ENCODE results near the gene NFIA.
A peak's percentile ranks its signal among the peaks of the same experiment; 100 is the strongest.
"Not testable (repeated sequence)": the region's sequence is repeated elsewhere in the genome, so short reads cannot be mapped to it uniquely, and the experiment has no call there.

Gene NFIA

DNA sequence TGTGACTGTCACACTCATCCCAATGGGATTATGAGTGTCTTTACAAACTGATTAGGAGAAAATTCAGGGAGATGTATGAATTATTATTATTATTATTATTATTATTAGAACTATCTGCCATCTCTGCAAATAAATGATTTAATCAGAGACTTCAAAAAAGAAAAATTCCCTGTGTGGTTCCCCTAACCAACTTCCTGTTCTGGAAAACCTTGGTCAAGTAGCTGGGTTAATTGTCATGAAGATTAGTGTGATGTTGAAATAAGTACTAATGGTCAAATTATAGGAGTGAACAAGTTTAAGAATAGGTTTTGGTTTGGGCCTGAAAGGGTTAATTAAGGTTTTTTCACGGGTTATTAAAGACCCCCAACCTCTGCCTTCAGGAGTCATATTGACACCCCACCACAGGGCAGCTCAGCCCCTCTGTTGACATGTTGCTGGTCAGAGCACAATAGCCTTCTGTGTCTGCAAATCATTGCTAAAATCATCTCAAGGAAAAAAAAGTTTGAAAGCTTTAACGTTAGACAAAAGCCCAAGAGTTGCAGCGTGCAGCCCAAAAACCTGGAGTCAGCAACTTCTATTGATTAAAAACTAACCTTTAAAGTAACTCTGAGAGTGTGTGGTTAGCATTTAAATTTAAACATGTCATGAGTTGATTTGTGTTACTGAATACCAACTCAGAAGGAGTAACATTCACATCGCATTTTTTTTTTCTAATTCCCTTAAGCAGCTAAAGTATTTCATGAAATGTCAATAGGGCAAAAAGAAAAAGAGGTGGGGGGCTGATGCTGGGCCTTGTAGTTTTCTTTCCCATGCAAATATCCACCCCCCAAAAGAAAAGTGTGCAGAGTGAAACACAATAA, 370.0 kb downstream of the NFIA start:
- in situ Hi-C loops (cut with HindIII; ENCODE audit: low pct_unique_long_range_greater_than_20kb, low sequenced_read_pairs), result no loop called here
- no peak for TF ChIP-seq JUND (IDR thresholded peaks at IDR 0.05; ENCODE audit: low read depth)
- DNase-seq (ENCODE audit: low read depth in 1 of 2, low spot score in 1 of 2), result no peak

DNA sequence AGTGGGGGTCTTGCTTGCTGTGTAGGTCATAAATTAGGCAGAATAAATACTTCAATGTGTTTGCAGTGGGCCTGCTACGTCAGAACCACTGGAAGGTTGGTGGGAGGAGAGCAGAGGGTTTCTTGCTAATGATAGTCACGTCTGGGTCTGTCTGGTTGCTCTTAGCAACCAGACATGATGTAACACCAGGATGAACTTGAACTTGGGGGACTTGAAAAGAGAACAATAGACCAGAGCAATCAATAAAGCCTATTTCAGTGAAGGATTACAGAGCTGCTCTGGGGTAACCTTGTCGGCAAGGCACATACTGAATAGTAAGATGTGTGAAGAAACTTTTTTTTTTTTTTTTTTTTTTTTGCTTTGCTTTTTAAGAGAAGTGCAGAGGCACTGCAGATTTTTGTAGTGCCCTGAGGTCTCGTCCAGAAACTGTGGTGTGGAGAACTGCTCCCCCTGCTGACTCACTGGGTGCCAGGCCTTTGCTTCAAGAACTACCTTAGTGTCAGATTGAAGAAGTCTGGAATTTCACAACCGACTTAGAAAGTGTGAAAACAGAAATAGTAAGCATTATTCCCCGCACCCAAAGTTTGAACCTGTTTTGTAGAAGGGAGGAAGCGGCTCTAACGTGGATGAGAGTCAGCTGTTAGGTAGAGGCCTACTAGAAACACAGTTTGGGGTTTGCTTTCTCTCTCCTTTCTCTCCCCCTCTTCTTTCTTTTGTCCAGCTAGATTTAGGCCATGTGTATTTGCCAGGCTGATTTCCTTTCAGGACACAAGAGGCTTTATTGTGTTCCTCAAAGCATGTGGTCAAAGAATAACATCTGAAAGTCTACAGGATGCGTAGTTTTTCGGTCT, 371.0 kb downstream of the NFIA start:
- DNase-seq (ENCODE audit: low read depth in 1 of 2, low spot score in 1 of 2), result peak; percentile 31 to 79
- TF ChIP-seq JUND (IDR thresholded peaks at IDR 0.05; ENCODE audit: low read depth), result no peak
- in situ Hi-C loops (cut with HindIII; ENCODE audit: low pct_unique_long_range_greater_than_20kb, low sequenced_read_pairs), result no loop called here

DNA sequence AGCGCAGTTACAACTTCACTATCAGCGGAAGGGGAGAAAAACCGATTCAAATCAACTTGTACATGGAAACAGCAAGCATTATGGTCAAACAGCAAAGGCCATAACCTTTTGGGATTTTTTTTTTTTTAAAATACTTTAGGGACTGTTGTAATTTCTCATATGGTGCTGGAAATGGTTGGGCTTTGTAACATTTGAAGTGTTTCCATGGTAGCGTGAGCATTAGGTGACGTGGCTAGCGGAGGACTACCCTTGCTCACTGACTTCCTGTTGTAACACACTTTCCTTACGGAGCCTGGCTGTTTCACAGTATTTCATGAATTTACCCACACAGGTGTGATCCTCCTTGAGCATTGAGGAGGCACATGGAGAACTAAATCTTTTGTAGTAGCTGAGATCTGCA, 373.0 kb downstream of the NFIA start:
- in situ Hi-C loops (cut with HindIII; ENCODE audit: low pct_unique_long_range_greater_than_20kb, low sequenced_read_pairs), result no loop called here
- no peak for DNase-seq (ENCODE audit: low read depth in 1 of 2, low spot score in 1 of 2)
- no peak for TF ChIP-seq JUND (IDR thresholded peaks at IDR 0.05; ENCODE audit: low read depth)

- DNase-seq (ENCODE audit: low read depth in 1 of 2, low spot score in 1 of 2), result no peak
- TF ChIP-seq JUND (IDR thresholded peaks at IDR 0.05; ENCODE audit: low read depth), result no peak
- in situ Hi-C loops (cut with HindIII; ENCODE audit: low pct_unique_long_range_greater_than_20kb, low sequenced_read_pairs), result no loop called here
Observed at GRCh38 chr1:61457526-61458040, 375.2 kb downstream of the NFIA start.

- TF ChIP-seq JUND (IDR thresholded peaks at IDR 0.05; ENCODE audit: low read depth), result no peak
- in situ Hi-C loops (cut with HindIII; ENCODE audit: low pct_unique_long_range_greater_than_20kb, low sequenced_read_pairs), result no loop called here
- no peak for DNase-seq (ENCODE audit: low read depth in 1 of 2, low spot score in 1 of 2)
Observed at GRCh38 chr1:61459345-61459744, 377.0 kb downstream of the NFIA start.

- DNase-seq (ENCODE audit: low read depth in 1 of 2, low spot score in 1 of 2), result no peak
- in situ Hi-C loops (cut with HindIII; ENCODE audit: low pct_unique_long_range_greater_than_20kb, low sequenced_read_pairs), result no loop called here
Observed at GRCh38 chr1:61460191-61460590, 377.8 kb downstream of the NFIA start.

DNA sequence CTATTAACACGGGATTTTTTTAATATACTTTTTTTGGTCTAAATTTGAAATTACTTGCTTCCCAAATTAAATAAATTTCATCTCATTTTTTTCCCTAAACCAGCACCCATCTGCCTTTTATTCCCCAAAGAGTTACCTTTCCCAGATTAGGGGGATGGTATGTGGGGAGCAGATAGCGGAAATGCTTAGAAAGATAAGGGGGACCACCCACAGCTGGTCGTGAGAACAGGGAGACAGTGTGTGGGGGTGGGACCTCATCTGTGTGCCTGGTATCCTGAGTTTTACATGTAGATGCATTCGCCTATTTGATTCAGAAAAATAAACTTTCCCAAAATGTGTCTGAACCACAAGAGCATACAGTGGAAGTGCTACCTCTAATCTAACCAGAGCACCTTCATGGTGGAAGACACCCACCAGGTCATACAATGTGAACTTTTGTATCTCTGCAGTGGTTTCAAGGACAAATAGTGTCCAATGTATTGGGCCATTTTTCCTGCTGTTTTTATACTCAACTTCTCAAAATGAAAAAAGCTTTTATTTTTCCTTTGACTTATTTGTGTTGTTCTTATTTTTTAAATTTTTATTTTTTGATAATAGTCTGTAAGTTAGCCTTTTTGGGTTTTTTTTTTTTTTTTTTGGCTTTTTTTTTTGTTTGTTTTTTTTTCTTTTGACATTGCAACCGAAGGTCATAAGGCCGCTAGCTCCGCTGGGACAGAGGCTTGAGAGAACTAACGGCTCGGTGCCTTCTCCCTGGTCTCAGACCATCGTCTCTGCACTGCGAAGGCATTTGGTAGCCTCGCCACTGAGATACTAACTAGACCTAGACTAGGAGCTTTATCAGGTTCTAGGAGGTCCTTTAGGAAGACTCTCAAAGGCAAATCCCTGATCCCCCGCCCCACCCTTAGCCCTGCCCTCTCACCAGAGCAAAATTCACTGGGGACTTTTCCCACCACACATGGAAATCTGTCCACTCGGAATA, 379.3 kb downstream of the NFIA start:
- no peak for TF ChIP-seq JUND (IDR thresholded peaks at IDR 0.05; ENCODE audit: low read depth)
- in situ Hi-C loops (cut with HindIII; ENCODE audit: low pct_unique_long_range_greater_than_20kb, low sequenced_read_pairs), result no loop called here

More at GRCh38 chr1:61460191-61460590, 377.8 kb downstream of the NFIA start:
- TF ChIP-seq JUND (IDR thresholded peaks at IDR 0.05; ENCODE audit: low read depth), result no peak

GRCh38 chr1:61462628-61463027, 380.3 kb downstream of the NFIA start:
- in situ Hi-C loops (cut with HindIII; ENCODE audit: low pct_unique_long_range_greater_than_20kb, low sequenced_read_pairs), result no loop called here
- no peak for DNase-seq (ENCODE audit: low read depth in 1 of 2, low spot score in 1 of 2)
- no peak for TF ChIP-seq JUND (IDR thresholded peaks at IDR 0.05; ENCODE audit: low read depth)

More for the DNA sequence above, 379.3 kb downstream of the NFIA start:
- no peak for DNase-seq (ENCODE audit: low read depth in 1 of 2, low spot score in 1 of 2)

GRCh38 chr1:61463220-61463619, 380.9 kb downstream of the NFIA start:
- in situ Hi-C loops (cut with HindIII; ENCODE audit: low pct_unique_long_range_greater_than_20kb, low sequenced_read_pairs), result no loop called here
- no peak for DNase-seq (ENCODE audit: low read depth in 1 of 2, low spot score in 1 of 2)
- TF ChIP-seq JUND (IDR thresholded peaks at IDR 0.05; ENCODE audit: low read depth), result no peak

DNA sequence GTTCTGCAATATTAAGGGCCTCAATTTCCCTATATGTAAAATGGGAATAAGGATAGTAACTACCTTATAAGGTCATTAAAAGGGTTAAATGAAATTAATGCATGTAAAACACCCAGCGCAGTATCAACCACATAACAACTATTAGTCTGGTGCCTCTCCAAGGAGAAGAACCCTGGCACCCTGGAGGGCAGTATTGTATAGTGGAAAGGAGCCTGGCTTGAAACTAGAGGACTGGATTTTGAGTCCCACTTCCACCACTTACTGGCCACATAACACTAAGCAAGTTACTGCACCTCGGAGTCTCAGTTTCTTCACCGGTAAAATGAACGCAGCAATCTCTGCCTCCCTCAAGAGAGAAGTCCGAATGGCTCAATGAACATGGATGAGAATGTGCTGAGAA, 385.5 kb downstream of the NFIA start:
- peak in 1 of 2 experiments; percentile 38 for DNase-seq (ENCODE audit: low read depth in 1 of 2, low spot score in 1 of 2)
- in situ Hi-C loops (cut with HindIII; ENCODE audit: low pct_unique_long_range_greater_than_20kb, low sequenced_read_pairs), result not testable (repeated sequence)

DNA sequence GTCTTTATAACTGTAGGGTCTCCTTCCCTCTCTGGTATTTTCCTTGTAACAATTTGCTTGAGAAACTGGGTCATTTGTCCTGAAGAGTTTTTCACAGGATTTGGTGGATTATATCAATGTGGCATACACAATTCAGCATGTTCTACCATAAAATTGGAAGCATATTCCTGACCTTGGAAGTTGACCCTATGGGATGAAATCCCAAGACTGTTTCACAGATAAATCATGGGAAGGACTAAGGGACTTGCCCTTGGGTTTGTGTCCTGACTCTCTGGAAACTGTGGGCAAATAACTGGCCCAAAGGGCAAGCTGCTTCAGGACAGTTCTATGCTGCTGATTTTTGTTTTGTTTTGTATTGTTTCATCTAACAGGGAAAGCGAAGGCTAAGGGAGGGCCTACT, 387.0 kb downstream of the NFIA start:
- in situ Hi-C loops (cut with HindIII; ENCODE audit: low pct_unique_long_range_greater_than_20kb, low sequenced_read_pairs), result no loop called here
- TF ChIP-seq JUND (IDR thresholded peaks at IDR 0.05; ENCODE audit: low read depth), result no peak
- no peak for DNase-seq (ENCODE audit: low read depth in 1 of 2, low spot score in 1 of 2)

GRCh38 chr1:61472876-61473275, 390.5 kb downstream of the NFIA start:
- no peak for DNase-seq (ENCODE audit: low read depth in 1 of 2, low spot score in 1 of 2)
- TF ChIP-seq JUND (IDR thresholded peaks at IDR 0.05; ENCODE audit: low read depth), result no peak
- in situ Hi-C loops (cut with HindIII; ENCODE audit: low pct_unique_long_range_greater_than_20kb, low sequenced_read_pairs), result no loop called here

Data from T47D (cell line).